Islet of Langerhans (tissue), 1 donor: ENCODE measurements around the gene PRKCB.

Source experiments
- FAIRE-seq: peaks from one replicate; lab custom pipeline; 2011; peaks lifted over from hg19 to GRCh38; lab: Jason Lieb, UNC

The PRKCB gene

DNA sequence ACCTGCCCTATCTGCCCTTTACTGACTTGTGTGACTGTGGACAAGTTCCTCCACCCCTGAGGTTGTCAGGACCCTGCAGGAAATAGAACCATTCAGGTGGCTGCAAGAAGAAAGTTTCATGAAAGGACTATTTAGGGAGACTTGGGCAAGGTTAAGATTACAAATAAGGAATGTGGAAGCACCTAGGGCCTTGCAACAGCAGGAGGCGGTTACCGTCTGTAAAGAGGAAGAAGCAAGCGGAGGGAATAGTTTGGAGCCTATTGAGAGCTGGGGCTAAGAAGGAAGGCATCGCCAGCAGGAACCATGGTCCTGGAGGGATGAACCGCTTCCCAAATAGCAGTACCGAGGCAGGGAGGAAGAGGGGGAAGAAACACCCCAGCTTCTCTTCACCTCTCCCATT is 132.4 kb downstream of the PRKCB start:
- no peak for FAIRE-seq

DNA sequence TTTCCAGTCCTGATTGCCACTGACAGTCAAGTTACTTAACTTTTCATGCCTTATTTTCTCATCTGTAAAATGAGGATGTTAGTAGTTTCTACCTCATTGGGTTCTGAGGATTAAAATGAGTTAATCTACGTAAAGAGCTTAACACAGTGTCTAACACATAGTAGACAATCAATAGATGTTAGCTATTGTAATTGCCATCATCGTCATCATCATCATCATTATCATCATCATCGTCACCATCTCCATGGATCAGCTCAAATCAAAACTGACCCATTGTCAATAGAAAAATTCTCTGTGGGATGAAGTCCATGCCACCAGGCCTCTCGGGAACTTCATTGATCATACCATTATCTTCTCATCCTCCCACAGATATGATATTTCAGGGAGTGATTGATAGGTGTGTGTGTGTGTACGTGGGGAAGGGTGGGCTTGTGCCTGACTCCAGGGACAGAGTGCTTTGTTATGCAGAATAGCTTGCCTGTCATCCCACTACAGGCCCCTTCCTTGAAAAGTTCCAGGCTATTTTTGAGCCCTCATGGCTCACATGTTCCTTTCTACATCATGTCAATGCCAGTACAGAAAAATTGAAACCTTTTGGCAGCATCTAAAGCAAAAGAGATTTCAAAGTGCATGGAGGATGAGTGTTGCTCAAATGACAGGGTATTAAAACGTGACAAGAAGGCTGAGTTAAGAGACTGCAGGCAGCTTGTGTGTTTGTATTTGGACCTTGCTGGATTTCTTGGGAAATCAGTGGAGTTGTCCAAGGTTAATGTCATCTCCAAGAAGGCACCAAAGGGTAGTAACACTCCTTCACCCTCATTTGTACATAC is 133.9 kb downstream of the PRKCB start:
- FAIRE-seq: no peak

DNA sequence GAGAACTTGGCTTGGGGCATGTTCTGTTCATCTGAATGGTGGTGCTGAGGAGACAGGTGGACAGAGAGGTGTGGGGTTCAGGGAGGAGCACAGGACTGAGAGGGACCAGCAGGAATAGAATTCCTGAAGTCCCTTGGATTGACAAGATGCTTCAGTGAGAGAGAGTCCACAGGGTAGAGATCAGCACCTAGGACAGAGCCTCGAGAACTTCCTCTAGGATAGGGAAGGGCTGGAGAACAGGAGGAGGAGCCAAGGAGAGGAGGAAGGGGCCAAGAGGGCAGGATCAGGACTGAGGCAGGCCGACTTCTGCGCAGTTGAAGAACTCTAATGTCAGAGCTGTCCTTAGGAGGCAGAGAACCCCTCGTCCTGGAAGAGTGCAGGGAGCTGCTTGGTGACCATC is 138.4 kb downstream of the PRKCB start:
- no peak for FAIRE-seq

DNA sequence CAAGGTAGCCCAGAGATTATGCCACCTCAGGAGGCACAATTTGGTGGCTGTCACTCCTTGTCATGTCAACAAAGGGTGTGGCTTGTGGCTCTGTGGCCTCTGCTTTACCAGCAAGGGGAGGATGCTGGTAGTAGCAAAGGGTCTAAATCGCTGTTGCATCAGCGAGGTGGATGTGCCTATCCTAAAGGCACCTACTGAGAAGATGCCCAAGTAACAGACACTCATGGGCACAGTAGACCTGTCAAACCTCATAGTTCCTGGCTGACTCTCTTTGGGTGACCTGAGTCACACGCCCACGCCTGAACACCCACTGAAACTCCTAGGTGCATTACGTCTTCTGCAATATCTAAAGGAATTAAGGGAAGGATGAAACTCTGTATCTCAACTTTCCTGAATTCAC is 139.5 kb downstream of the PRKCB start:
- FAIRE-seq: no peak

DNA sequence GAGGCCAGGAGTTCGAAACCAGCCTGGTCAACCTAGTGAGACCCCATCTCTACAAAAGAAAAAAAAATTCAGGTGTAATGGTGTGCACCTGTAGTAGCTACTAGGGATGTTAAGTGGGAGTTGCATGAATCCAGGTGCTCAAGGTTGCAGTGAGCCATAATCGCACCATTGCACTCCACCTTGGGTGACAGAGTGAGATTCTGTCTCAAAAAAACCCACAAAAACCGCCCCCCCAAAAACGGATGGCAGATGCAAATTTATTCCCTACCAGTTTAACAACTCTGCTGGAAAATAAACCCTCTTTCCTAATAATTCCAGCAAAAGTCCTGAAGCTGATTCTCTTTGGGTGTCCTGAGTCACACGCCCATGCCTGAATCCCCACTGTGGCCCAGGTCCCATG is 140.3 kb downstream of the PRKCB start:
- FAIRE-seq: no peak

DNA sequence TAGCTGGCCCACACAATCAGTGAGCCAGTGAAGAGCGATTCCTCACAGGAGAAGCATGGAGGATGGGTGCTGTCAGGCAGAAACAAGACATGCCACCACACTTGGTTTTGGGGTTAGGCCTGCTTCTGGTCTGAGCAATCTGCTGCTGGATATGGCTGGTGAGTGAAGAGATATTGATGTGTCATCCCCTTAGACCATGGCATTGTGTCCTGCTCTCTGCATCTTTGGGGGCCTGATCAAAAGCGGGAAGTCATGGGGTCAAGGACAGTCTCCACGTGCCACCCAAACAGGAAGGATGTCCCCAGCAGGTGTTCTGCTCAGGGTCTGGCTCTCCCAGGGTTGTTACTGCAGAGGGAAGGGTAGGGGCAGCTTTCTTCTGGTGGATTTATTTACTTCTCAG is 140.7 kb downstream of the PRKCB start:
- FAIRE-seq: no peak

DNA sequence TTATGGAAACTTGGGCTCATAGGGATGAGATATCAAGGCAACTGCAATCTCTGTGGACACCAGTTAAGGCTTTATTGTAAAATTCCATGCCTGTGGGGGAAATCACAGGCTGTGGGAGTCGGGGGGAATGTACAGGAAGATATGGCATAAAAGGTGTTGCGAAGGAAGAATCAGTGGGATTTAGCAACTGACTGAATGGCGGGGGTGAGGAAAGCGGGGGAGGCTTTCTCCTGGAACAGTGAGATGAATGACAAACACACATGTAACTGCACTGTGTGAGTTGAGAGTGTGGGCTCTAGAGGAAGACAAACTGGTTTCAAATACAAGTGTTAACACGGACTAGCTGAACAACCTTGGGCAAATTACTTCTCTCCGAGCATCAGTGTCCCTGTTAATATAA is 143.7 kb downstream of the PRKCB start:
- FAIRE-seq: no peak

DNA sequence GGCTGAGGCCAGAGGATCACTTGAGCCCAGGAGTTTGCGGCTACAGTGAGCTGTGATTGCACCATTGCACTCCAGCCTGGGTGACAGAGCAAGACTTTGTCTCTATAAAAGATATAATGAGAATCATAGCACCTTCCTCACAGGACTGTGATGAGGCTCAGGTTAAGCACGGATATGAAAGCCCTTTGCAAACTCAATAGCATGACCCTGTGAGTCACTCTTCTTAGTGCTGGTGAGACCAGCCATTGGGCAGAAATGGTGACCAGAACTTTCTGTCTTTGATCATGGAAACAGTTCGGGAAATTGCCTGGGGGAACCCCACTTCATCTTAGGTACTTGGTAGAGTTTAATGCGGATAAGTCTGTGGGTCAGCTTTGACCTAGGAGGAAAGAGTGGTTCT is 144.2 kb downstream of the PRKCB start:
- FAIRE-seq: no peak

DNA sequence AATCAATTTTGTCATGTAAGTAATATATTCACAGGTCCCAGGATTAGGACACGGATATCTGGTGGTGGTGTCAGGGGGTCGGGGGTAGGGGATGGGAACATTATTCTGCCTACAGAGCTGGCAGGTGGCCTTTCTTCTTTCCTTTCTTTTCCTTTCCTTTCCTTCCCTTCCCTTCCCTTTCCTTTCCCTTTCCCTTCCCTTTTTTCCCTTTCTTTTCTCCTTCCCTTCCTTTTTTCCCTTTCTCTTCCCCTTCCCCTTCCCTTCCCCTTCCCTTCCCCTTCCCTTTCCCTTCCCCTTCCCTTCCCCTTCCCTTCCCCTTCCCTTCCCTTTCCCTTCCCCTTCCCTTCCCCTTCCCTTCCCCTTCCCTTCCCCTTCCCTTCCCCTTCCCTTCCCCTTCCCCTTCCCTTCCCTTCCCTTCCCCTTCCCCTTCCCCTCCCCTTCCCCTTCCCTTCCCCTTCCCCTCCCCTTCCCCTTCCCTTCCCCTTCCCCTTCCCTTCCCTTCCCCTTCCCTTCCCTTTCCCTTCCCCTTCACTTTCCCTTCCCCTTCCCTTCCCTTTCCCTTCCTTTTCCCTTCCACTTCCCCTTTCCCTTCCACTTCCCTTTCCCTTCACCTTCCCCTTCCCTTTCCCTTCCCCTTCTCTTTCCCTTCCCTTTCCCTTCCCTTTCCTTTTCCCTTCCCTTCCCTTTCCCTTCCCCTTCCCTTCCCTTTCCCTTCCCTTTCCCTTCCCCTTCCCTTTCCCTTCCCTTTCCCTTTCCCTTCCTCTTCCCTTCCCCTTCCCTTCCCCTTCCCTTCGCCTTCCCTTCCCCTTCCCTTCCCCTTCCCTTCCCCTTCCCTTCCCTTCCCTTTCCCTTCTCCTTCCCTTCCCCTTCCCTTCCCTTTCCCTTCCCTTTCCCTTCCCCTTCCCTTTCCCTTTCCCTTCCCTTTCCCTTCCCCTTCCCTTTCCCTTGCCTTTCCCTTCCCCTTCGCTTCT is 145.9 kb downstream of the PRKCB start:
- FAIRE-seq: no peak

DNA sequence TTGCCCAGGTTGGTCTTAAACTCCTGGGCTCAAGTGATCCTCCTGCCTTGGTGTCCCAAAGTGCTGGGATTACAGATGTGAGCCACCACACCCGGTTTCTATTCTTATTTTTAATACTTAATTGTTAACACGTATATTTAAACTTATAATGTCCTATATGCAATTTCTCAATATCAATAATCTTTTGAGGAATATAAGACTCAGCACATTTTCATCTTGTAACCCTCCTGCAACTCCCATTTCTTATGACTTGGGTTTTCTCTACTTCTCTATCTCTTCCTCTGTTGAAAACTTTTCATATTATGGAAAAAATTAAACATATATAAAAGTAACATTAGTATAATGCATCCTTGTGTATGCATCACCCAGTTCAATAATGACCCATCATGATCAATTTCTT is 150.7 kb downstream of the PRKCB start:
- FAIRE-seq: no peak

DNA sequence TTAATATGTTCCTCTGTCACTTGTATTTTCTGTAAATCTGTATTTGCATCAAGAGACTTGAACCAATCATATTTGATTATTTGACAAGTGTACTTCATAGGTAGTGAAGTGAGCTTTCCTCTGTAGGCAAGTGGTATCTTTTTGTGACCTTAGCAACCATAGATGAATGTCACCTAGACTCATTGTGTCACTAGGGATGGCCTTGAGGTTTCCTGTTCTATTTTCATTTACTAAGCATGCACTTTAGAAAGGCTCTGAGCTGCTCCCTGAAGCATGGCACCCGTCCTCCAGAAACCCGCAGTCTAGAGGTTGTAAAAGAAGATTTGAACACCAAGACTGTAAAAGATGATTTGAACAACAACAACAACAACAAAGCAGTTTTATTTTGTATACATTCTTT is 151.7 kb downstream of the PRKCB start:
- FAIRE-seq: no peak

DNA sequence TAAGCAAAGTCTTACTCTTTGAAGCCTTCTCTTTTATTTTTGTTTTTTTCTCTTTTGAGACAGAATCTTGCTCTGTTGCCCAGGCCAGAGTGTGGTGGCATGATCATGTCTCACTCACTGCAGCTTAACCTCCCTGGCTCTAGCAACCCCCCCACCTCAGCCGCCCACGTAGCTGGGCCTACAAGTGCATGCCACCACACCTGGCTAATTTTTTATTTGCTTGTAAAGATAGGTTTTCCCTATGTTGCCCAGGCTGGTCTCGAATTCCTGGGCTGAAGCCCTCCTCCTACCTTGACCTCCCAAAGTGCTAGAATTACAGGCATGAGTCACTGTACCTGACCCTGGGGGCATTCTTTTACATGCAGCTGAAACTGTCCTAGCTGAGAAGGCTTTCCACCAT is 154.7 kb downstream of the PRKCB start:
- FAIRE-seq: no peak

DNA sequence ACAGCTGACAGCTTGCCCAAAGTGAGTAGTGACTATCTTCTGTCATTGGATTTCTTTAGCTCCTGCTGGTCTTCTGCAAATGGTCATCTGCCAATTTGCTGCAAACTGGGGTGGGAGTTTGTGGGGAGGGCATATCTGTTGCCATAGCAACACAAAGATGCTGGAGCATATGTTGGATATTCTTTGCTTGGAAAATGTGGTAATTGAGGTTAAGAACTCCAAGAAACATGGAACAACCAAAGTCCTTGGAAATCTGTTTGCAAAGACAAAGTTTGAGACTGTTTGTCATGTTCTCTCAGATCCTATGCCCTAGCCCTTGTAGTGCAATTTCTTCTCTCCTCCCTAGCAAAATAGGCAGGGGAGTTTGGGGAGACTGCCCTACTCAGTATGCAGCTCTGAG is 155.3 kb downstream of the PRKCB start:
- no peak for FAIRE-seq

DNA sequence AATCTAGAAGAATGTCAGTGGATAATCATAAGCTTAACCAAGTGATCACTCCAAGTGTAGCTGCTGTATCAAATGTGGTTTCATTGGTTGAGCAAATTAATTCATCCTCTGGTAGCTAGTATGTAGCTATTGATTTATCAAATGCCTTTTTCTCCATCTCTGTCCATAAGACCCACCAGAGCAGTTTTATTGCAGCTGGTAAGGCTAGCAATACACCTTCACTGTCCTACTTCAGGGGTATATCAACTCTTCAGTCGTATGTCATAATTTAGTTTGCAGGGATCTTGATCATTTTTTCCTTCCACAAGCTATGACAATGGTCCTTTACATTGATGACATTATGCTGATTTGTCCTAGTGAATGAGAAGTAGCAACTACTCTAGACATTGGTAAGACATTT is 158.8 kb downstream of the PRKCB start:
- no peak for FAIRE-seq

DNA sequence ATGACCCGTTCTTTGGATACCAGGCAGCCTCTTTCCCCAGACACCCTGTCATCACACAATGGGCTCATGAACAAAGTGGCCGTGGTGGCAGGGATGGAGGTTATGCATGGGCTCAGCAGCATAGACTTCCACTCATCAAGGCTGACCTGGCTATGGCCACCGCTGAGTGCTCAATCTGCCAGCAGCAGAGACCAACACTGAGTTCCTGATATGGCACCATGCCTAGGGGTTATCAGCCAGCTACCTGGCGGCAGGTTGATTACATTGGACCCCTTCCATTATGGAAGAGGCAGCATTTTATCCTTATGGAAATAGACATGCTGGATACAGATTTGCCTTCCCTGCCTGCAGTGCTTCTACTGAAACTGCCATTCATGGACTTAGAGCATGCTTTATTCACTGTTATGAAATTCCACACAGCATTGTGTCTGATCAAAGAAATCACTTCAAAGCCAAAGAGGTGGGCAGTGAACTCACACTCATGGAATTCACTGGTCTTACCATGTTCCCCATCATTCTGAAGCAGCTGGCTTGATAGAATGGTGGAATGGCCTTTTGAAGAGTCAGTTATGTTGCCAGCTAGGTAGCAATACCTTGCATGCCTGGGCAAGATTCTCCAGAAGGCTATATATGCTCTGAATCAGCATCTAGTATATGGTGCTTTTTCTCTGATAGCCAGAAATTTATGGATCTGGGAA is 160.6 kb downstream of the PRKCB start:
- FAIRE-seq: no peak

DNA sequence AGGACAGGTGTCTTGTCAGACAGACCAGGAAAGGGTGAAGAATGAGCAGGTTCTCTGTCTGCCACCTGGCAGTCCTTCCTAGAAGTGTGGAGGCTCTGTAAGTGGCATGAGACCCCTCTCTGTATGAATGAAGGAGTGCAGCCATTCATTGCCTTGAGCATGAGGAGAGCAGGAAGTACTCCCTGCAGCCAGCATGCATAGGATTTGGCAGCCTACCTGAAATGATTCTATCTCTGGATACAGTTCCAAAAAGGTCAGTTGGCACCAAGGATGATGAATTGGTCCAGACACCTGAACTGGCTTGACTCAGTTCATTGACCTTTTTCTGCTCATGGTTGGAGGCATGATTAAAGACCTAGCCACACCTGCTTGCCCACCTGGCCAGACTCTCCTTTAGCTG is 163.0 kb downstream of the PRKCB start:
- no peak for FAIRE-seq

DNA sequence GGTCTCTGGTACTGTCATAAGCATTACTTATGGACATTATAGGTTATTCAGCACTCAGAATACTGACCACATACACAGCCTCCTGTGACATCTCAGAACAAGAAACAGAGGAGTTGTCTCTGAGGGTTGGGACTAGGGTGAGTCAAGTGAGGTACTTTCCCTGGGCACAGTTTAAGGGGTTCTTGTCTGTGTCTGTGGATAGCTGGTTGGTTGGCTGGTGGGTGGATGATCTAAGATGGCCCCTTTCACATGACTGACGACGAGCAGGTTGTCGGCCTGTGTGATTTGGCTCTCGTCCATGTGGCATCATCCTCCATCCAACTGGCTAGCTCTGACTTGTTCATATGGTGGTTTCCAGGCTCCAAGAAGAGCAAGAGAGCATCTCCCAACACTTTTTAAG is 163.9 kb downstream of the PRKCB start:
- FAIRE-seq: no peak

DNA sequence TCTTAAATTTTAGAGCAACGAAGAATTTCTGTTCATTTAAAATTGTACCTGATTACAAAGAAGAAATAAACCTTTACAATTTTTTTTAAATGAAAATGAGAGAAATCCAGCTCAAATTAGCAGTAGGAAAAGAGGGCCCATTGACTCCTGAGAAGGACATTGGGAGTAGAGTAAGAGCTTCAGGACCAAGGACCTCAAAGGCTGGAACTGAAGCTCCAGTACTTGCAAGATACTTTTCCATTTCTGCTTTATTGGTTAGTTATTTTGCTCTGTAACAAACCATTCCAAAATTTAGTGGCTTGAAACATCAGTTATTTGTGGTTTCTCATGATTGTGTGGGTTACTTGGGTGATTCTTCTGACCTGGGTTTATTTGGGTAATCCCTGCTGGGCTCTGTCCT is 165.9 kb downstream of the PRKCB start:
- FAIRE-seq: no peak

DNA sequence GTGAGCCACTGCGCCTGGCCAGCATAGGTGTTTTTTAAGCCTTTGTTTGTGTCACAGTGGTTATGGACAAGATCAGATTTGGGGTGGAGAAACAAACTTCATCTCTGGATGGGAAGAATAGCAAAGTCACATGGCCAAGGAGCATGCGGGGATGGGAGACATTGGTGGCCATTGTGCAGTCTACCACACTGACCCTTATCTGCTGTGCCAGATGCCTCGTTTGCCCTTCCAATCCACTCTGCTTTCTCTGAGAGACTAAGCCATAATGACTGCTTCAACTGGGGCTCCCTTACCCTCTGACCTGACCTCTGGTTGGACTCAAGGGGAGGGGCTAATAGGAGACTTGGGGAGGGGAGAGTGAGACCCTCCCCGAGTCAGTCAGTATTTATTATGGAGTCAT is 166.8 kb downstream of the PRKCB start:
- FAIRE-seq: no peak

DNA sequence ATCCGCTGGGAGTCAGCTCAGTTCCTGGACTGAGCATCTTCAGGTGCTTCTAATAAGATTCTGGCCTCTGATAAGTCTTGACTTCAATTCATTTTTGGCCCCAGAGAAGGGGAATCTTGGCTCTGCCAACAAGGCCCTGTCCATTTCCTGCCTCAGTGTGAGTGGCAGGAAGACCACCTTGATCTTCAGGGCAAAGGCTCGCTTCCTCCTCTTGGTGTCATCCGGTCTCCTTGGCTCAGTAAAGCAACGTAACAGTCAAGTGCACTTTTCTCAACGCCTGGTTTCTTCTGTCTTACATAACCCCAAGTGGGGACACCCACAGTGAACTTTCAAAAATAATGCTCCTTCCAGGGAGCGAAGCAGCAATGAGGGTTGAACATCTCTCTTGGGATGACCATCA is 169.8 kb downstream of the PRKCB start:
- no peak for FAIRE-seq

DNA sequence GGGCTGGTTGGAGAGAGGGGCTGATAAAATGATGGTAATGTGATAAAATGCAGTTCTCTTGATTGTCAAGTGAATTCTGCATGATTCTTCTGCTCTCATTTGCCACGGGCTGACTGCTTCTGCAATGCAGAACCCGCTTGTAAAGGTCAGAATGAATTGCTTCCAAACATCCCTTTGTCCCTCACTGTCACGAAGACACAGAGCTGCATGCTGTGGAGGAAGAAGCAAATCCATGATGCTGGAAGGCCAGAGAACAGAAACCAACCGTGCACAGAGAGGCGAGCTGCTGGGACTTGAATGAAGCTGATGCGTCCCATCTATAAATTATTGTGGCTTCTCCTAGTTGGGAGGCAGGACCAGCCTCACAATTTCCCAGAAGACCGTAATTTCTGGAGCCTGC is 171.6 kb downstream of the PRKCB start:
- no peak for FAIRE-seq

DNA sequence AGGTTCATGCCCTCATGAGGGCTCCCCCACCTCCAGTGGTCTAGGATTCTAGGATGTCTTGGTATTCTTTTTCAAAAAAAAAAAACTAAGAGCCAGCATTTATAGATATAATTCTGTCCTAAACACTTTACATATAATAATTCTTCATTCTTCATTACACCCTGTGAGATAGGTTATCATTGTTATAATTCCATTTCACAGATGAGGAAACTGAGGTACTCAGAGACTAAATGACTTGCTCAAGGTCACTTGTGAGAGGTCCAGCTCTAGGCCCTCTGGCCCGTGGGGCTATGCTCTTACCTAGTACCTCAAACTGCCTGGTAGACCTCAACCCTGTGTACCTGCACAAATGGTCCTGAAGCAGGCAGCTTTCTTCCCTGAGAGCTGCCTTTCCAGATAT is 172.2 kb downstream of the PRKCB start:
- FAIRE-seq: no peak

DNA sequence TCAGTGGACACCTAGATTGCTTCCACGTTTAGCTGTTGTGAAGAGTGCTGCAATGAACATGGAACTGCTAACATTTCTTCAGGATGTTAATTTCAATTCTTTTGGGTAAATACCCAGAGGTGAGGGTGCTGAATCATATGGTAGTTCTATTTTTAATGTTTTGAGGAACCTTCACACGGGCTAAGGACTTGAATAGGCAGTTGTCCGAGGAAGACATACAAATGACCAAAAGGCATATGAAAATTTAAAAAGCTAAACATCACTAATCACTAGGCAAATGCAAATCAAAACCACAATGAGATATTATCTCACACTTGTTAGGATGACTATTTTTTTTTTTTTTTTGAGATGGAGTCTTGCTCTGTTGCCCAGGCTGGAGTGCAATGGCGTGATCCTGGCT is 173.3 kb downstream of the PRKCB start:
- FAIRE-seq: no peak
